GM12864 (cell line): ENCODE data around the gene INSYN2B.
"Not testable (repeated sequence)": the region's sequence is repeated elsewhere in the genome, so short reads cannot be mapped to it uniquely, and the experiment has no call there.

Experiments used
- DNase-seq: peaks from one replicate; pipeline ENCODE4 v3.0.0-alpha.2; 2011; ENCODE audit warnings: low read depth
- H3K4me3 ChIP-seq: 2 replicates; pipeline ENCODE4 v1.5.1; 2011; ENCODE audit warnings: mild to moderate bottlenecking, low read depth, low read length, control low read depth
- CTCF ChIP-seq: IDR thresholded peaks from 2 replicates; pipeline ENCODE4 v1.5.1; 2011; ENCODE audit warnings: low read depth, mild to moderate bottlenecking, moderate library complexity, low read length, control low read depth, inconsistent platforms; ENCODE audit errors: missing control alignments

The INSYN2B gene

GRCh38 chr5:169848271-169848670, 132.0 kb downstream of the INSYN2B start:
- no peak overlapping the region for H3K4me3 ChIP-seq
- DNase-seq = no peak
- no peak for TF ChIP-seq CTCF

- no peak for DNase-seq
- H3K4me3 ChIP-seq = no peak overlapping the region
- no peak for TF ChIP-seq CTCF
These were observed 132.8 kb downstream of the INSYN2B start for GRCh38 chr5:169847519-169847918.

DNA sequence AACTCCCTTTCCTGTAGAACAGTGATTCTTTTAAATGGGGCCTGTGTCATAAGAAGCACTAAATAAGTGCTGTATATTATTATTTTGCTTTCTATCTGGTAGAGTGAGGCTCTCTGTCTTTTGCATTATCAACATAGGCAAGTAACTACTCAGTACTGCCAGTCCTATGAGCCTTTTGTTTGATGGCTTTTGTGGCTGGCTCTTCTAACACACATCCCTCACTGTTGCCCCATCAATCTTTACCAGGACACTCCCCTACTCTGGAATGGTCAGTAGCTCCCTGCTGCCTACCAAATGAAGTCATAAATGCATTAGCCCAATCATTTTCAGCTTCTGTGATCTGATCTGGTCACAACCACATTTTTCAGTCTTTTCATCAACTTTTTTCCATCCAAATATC, 137.6 kb downstream of the INSYN2B start:
- no peak for TF ChIP-seq CTCF
- no peak for DNase-seq
- no peak overlapping the region for H3K4me3 ChIP-seq

GRCh38 chr5:169840405-169840804, 139.9 kb downstream of the INSYN2B start:
- no peak overlapping the region for H3K4me3 ChIP-seq
- no peak for DNase-seq
- TF ChIP-seq CTCF = no peak

GRCh38 chr5:169838688-169839087, 141.6 kb downstream of the INSYN2B start:
- no peak overlapping the region for H3K4me3 ChIP-seq
- no peak for TF ChIP-seq CTCF
- DNase-seq = peak; percentile 34

GRCh38 chr5:169837686-169838085, 142.6 kb downstream of the INSYN2B start:
- DNase-seq = no peak
- no peak overlapping the region for H3K4me3 ChIP-seq
- TF ChIP-seq CTCF = no peak

GRCh38 chr5:169836835-169837536, 143.3 kb downstream of the INSYN2B start:
- DNase-seq = no peak
- TF ChIP-seq CTCF = peak; percentile 5
- H3K4me3 ChIP-seq = no peak overlapping the region

- not testable (repeated sequence) for DNase-seq
These were observed 145.8 kb downstream of the INSYN2B start for GRCh38 chr5:169834540-169834939.

GRCh38 chr5:169833681-169834292, 146.5 kb downstream of the INSYN2B start:
- not testable (repeated sequence) for H3K4me3 ChIP-seq, DNase-seq

More at GRCh38 chr5:169834540-169834939, 145.8 kb downstream of the INSYN2B start:
- H3K4me3 ChIP-seq = not testable (repeated sequence)
